Measurements from ENCODE around the gene PSORS1C1. TPM values are rescaled to one million over a fixed set of nuclear protein-coding genes. Genes with fewer than 3 reads are reported as not detected.
A peak's percentile ranks its signal among the peaks of the same experiment; 100 is the strongest.

Gene PSORS1C1
- total and polyA plus RNA-seq, 2 of the 4 experiments (the other 2 are of a cell fraction): 0.36 to 1.1 TPM

DNA sequence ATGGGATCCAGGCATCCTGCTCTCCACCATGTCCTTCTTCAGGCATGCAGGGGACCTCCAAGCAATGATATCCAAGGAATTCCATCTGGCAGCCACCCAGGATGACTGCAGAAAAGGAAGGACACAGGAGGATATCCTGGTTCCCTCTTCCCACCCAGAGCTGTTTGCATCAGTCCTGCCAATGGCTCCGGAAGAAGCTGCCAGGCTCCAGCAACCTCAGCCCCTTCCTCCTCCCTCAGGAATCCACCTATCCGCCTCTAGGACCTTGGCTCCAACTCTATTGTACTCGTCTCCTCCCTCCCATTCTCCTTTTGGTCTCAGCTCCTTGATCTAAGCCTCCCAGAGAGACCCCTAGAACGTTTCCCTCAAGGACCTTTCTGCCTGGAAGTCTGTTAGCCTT is 25.0 kb downstream of the PSORS1C1 start:
- DNase-seq: peak; percentile 46
- POLR2A ChIA-PET (ENCODE audit: unreplicated experiment): no interaction called here
- dilution Hi-C loops (cut with HindIII; ENCODE audit: low sequenced_read_pairs, unreplicated experiment): no loop called here

More for the DNA sequence above, 25.0 kb downstream of the PSORS1C1 start:
- Histone ChIP-seq H3K4me1 (ENCODE audit: control insufficient read depth, insufficient read depth, low read length) (peaks cover 13% of the 10 kb centered on the region), H3K27ac (ENCODE audit: insufficient read depth, low read length) (no peak overlapping the region), H4K91ac (ENCODE audit: insufficient read depth, low read depth, low read length) (peak overlapping the region; percentile 49), H2BK5ac (ENCODE audit: low read depth, low read length, poor library complexity, severe bottlenecking) (no peak overlapping the region), H2AK5ac (ENCODE audit: low read depth, low read length) (peak overlapping the region; percentile 67; the same call in 1 of the 2 replicates), H4K20me1 (ENCODE audit: insufficient read depth, low read length) (no peaks in the 10 kb centered on the region; the same call in 1 of the 2 replicates), H3K36me3 (ENCODE audit: control insufficient read depth, insufficient read depth, low read length) (peaks cover 8% of the 10 kb centered on the region), H4K5ac (ENCODE audit: low read depth, low read length) (0 out of 2 replicates have a peak overlapping the region, but pooled peaks have one; percentile 34), H3K56ac (ENCODE audit: extremely low read depth, insufficient read depth, low read length) (no peak overlapping the region), H3K4me3 (ENCODE audit: insufficient read depth, low read depth, low read length) (no peak overlapping the region), H3K9me1 (ENCODE audit: insufficient read depth, low read length) (peaks cover 15% of the 10 kb centered on the region), H2BK120ac (ENCODE audit: low read depth, low read length) (peak overlapping the region; percentile 65; the same call in 1 of the 2 replicates), H3K79me1 (ENCODE audit: low read depth in 1 of 2, low read length in 2 of 2) (no peaks in the 10 kb centered on the region), H2BK20ac (ENCODE audit: low read depth, low read length) (peak overlapping the region; percentile 20; the same call in 1 of the 2 replicates), H2AK9ac (replicated peaks; ENCODE audit: low read depth, low read length, poor library complexity) (no peak overlapping the region), H3K4ac (ENCODE audit: low read depth, low read length) (peak overlapping the region; percentile 78; the same call in 1 of the 2 replicates), H3K27me3 (ENCODE audit: control insufficient read depth, insufficient read depth, low read length) (no peaks in the 10 kb centered on the region), H4K8ac (ENCODE audit: low read depth in 2 of 2, low read length in 2 of 2) (peak overlapping the region; percentile 51 to 77; a peak in 3 of 4 replicates), H3K18ac (ENCODE audit: low read depth, low read length) (no peak overlapping the region), H3K14ac (replicated peaks; ENCODE audit: low read depth, low read length) (no peak overlapping the region), H3K9me3 (ENCODE audit: control insufficient read depth, insufficient read depth, low read length) (no peaks in the 10 kb centered on the region), H2BK15ac (ENCODE audit: low read depth, low read length) (peak overlapping the region; percentile 65; the same call in 1 of the 3 replicates), H3K9ac (ENCODE audit: low read depth, low read length) (no peak overlapping the region), H3K23ac (ENCODE audit: low read depth, low read length) (no peak overlapping the region), H2AFZ (replicated peaks; ENCODE audit: low read length, poor library complexity) (peak overlapping the region; percentile 86), H3K4me2 (ENCODE audit: low read depth, low read length) (no peak overlapping the region)
- WGBS, 2 experiments (ENCODE audit: extremely low coverage in 2 of 2, insufficient read length in 1 of 2): no CpG with 5 or more reads among the region's 4 CpGs
- TF ChIP-seq MXI1 (IDR thresholded peaks at IDR 0.05; ENCODE audit: borderline replicate concordance, low read depth, low read length): no peak
- no peak for TF ChIP-seq CHD1 (IDR thresholded peaks at IDR 0.05; ENCODE audit: low read depth, low read length)
- TF ChIP-seq NFE2L2 (IDR thresholded peaks at IDR 0.05; ENCODE audit: low read depth, low read length): no peak
- TF ChIP-seq MAZ (IDR thresholded peaks at IDR 0.05; ENCODE audit: borderline replicate concordance, low read depth, low read length): no peak
- TF ChIP-seq RFX5 (IDR thresholded peaks at IDR 0.05; ENCODE audit: low read depth, low read length): no peak
- TF ChIP-seq, protein P1, sequence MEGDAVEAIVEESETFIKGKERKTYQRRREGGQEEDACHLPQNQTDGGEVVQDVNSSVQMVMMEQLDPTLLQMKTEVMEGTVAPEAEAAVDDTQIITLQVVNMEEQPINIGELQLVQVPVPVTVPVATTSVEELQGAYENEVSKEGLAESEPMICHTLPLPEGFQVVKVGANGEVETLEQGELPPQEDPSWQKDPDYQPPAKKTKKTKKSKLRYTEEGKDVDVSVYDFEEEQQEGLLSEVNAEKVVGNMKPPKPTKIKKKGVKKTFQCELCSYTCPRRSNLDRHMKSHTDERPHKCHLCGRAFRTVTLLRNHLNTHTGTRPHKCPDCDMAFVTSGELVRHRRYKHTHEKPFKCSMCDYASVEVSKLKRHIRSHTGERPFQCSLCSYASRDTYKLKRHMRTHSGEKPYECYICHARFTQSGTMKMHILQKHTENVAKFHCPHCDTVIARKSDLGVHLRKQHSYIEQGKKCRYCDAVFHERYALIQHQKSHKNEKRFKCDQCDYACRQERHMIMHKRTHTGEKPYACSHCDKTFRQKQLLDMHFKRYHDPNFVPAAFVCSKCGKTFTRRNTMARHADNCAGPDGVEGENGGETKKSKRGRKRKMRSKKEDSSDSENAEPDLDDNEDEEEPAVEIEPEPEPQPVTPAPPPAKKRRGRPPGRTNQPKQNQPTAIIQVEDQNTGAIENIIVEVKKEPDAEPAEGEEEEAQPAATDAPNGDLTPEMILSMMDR (conservative IDR thresholded peaks at IDR 0.05; ENCODE audit: low read depth, low read length): no peak
- TF ChIP-seq, protein P2, sequence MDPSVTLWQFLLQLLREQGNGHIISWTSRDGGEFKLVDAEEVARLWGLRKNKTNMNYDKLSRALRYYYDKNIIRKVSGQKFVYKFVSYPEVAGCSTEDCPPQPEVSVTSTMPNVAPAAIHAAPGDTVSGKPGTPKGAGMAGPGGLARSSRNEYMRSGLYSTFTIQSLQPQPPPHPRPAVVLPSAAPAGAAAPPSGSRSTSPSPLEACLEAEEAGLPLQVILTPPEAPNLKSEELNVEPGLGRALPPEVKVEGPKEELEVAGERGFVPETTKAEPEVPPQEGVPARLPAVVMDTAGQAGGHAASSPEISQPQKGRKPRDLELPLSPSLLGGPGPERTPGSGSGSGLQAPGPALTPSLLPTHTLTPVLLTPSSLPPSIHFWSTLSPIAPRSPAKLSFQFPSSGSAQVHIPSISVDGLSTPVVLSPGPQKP (IDR thresholded peaks at IDR 0.05; ENCODE audit: borderline replicate concordance, low read depth, low read length): no peak
- no peak for TF ChIP-seq RCOR1 (IDR thresholded peaks at IDR 0.05; ENCODE audit: insufficient replicate concordance, low read length)
- no peak for TF ChIP-seq CEBPB (IDR thresholded peaks at IDR 0.05; ENCODE audit: low read depth, low read length)
- no peak for TF ChIP-seq MAFK (IDR thresholded peaks at IDR 0.05; ENCODE audit: low read depth, low read length)
- no peak for TF ChIP-seq SMC3 (IDR thresholded peaks at IDR 0.05; ENCODE audit: low read depth, low read length)
- in situ Hi-C loops (cut with MboI; ENCODE audit: low sequenced_read_pairs): loop anchor here (5.0 kb wide), 2 partner anchors 53 to 228 kb away; no protein-coding TSS in a partner anchor
- intact Hi-C loops (cut with micrococcal nuclease): loop anchor here (5.0 kb wide), 1 partner anchor 133 kb away; the partner anchor contains the start of gene HLA-C
- BruUV-seq (replicated peaks): no TSS peak
- peak; percentile 25 for ATAC-seq (ENCODE audit: low read depth)
- CTCF ChIA-PET: no interaction called here
